Muscle of leg (tissue), 16 donors: ENCODE measurements around the gene LPCAT1. TPM values are rescaled to one million over a fixed set of nuclear protein-coding genes. Genes with fewer than 3 reads are reported as not detected.
"Not testable (repeated sequence)": the region's sequence is repeated elsewhere in the genome, so short reads cannot be mapped to it uniquely, and the experiment has no call there.

ENCODE experiments used
- DNase-seq: peaks from one replicate; pipeline ENCODE4 v3.0.0; 2013
- H3K27ac ChIP-seq: one replicate; pipeline ENCODE4 v1.5.1; 2013; ENCODE audit warnings: mild to moderate bottlenecking, low read length, control low read depth
- H3K27me3 ChIP-seq: one replicate; pipeline ENCODE4 v1.6.1; 2013; ENCODE audit warnings: low read length; ENCODE audit not compliant: control insufficient read depth, insufficient read depth
- H3K36me3 ChIP-seq: one replicate; pipeline ENCODE4 v1.6.1; 2013; ENCODE audit warnings: low read length; ENCODE audit not compliant: control insufficient read depth, insufficient read depth
- H3K4me1 ChIP-seq: one replicate; pipeline ENCODE4 v1.6.1; 2013; ENCODE audit warnings: low read length; ENCODE audit not compliant: control insufficient read depth, insufficient read depth
- H3K4me3 ChIP-seq: one replicate; pipeline ENCODE4 v1.5.1; 2013; ENCODE audit warnings: low read length, control low read depth
- H3K9me3 ChIP-seq: replicated peaks from 2 replicates; pipeline ENCODE4 v1.6.1; 2013; ENCODE audit warnings: low read depth, low read length; ENCODE audit not compliant: control insufficient read depth
- WGBS: methylation state at CpG from one replicate; pipeline ENCODE4 v1.1.5; 2013; ENCODE audit warnings: missing lambda C conversion rate; ENCODE audit not compliant: insufficient coverage; 5-methylcytosine and 5-hydroxymethylcytosine counted together
- long read RNA-seq, 11 donors: transcript quantifications; one replicate each; lab custom pipeline, GENCODE V29; 2026
- polyA plus RNA-seq, 8 donors: library from polyadenylated mRNA; unstranded; fragments of 120-200 nt; gene quantifications; one replicate each; pipeline versions ENCODE4 v1.2.1 to v1.2.3, GENCODE V29; 2013; ENCODE audit warnings: inconsistent platforms in 1 of 8, low replicate concordance in 1 of 8; ENCODE audit not compliant: insufficient read length in 8 of 8, insufficient read depth in 1 of 8
- total RNA-seq: library from RNA; stranded (reverse); fragments of 120-200 nt; gene quantifications from one replicate; pipeline ENCODE4 v1.2.4, GENCODE V29; 2013

LPCAT1 gene
- total RNA-seq (23.6 TPM), polyA plus RNA-seq (10 to 100 TPM; 28.2 to 47.6 (median 34.6) TPM)
- long read RNA-seq, donor 1, partial matches to known transcripts, result 0 of 2 reads
- long read RNA-seq, donor 1, other reads (novel, unspliced or antisense), result 0 of 2 reads
- long read RNA-seq, donor 2, result 0 reads
- long read RNA-seq, donor 3, partial matches to known transcripts, result 0 of 2 reads
- long read RNA-seq, donor 3, other reads (novel, unspliced or antisense), result 0 of 2 reads
- long read RNA-seq, donor 4, partial matches to known transcripts, result 0 of 2 reads
- long read RNA-seq, donor 4, other reads (novel, unspliced or antisense), result 0 of 2 reads
- long read RNA-seq, donor 5, transcript LPCAT1-201 (14 exons, 3,966 nt), result major isoform, 8 of 8 reads
- long read RNA-seq, donor 5, partial matches to known transcripts, result 0 of 8 reads
- long read RNA-seq, donor 5, other reads (novel, unspliced or antisense), result 0 of 8 reads
- long read RNA-seq, donor 6, partial matches to known transcripts, result 0 of 2 reads
- long read RNA-seq, donor 6, other reads (novel, unspliced or antisense), result 0 of 2 reads
- long read RNA-seq, donor 7, transcript LPCAT1-201 (14 exons, 3,966 nt), result major isoform, 5 of 5 reads
- long read RNA-seq, donor 7, partial matches to known transcripts, result 0 of 5 reads
- long read RNA-seq, donor 7, other reads (novel, unspliced or antisense), result 0 of 5 reads
- long read RNA-seq, donor 8, partial matches to known transcripts, result 0 of 1 reads
- long read RNA-seq, donor 8, other reads (novel, unspliced or antisense), result 0 of 1 reads
- long read RNA-seq, donor 9, partial matches to known transcripts, result 0 of 4 reads
- long read RNA-seq, donor 9, other reads (novel, unspliced or antisense), result 0 of 4 reads
- long read RNA-seq, donor 10, partial matches to known transcripts, result 0 of 4 reads
- long read RNA-seq, donor 10, other reads (novel, unspliced or antisense), result 0 of 4 reads
- long read RNA-seq, donor 11, partial matches to known transcripts, result 0 of 1 reads
- long read RNA-seq, donor 11, other reads (novel, unspliced or antisense), result 0 of 1 reads

- peaks cover 12% of the 10 kb centered on the region for H3K36me3 ChIP-seq
- peak within 1 kb of the TSS; percentile 52 for H3K4me3 ChIP-seq
- H3K27ac ChIP-seq, result peak within 1 kb of the TSS; percentile 52
- H3K9me3 ChIP-seq, result no peaks in the 10 kb centered on the region
- no peaks in the 10 kb centered on the region for H3K27me3 ChIP-seq
- peak; percentile 89 for DNase-seq
- 1% methylated on average over 69 of the region's 85 CpGs for WGBS
- peaks cover 26% of the 10 kb centered on the region for H3K4me1 ChIP-seq
Measured at GRCh38 chr5:1523793-1524480, at the start of gene LPCAT1. Gene LPCAT1 (minus strand): TSS chr5:1523960. CDS start chr5:1523844, 116 bp downstream.

- WGBS, result no CpG with 5 or more reads among the region's 7 CpGs
- H3K36me3 ChIP-seq, result peaks cover 14% of the 10 kb centered on the region
- H3K27ac ChIP-seq, H3K4me3 ChIP-seq, DNase-seq, H3K9me3 ChIP-seq, H3K27me3 ChIP-seq, H3K4me1 ChIP-seq: not testable (repeated sequence)
Measured at GRCh38 chr5:1571875-1572274, 48.1 kb upstream of the LPCAT1 start.

GRCh38 chr5:1570975-1571374, 47.2 kb upstream of the LPCAT1 start:
- Histone ChIP-seq H3K36me3 (peaks cover 14% of the 10 kb centered on the region), H3K27me3 (no peaks in the 10 kb centered on the region), H3K4me1 (peaks cover 5% of the 10 kb centered on the region), H3K9me3 (no peaks in the 10 kb centered on the region), H3K27ac (no peak overlapping the region), H3K4me3 (no peak overlapping the region)
- 98% methylated on average over 7 of the region's 10 CpGs for WGBS
- DNase-seq, result no peak

GRCh38 chr5:1568201-1568979, 44.6 kb upstream of the LPCAT1 start:
- 36% methylated on average over 8 of the region's 12 CpGs for WGBS
- Histone ChIP-seq H3K36me3 (peaks cover 10% of the 10 kb centered on the region), H3K9me3 (no peaks in the 10 kb centered on the region), H3K27ac (peak overlapping the region; percentile 67), H3K27me3 (no peaks in the 10 kb centered on the region), H3K4me3 (no peak overlapping the region), H3K4me1 (peaks cover 8% of the 10 kb centered on the region)
- DNase-seq, result peak; percentile 87

- not testable (repeated sequence) for H3K36me3 ChIP-seq, H3K27ac ChIP-seq, H3K4me3 ChIP-seq, H3K27me3 ChIP-seq, DNase-seq, H3K4me1 ChIP-seq, H3K9me3 ChIP-seq
- 71% methylated on average over 7 of the region's 16 CpGs for WGBS
Measured at GRCh38 chr5:1567527-1568200, 43.9 kb upstream of the LPCAT1 start.

- no peak overlapping the region for H3K27ac ChIP-seq
- no peak for DNase-seq
- H3K36me3 ChIP-seq, result peaks cover under 1% of the 10 kb centered on the region
- H3K4me3 ChIP-seq, result no peak overlapping the region
- WGBS, result 76% methylated on average over 22 of the region's 25 CpGs
- peaks cover 8% of the 10 kb centered on the region for H3K4me1 ChIP-seq
- H3K27me3 ChIP-seq, result no peaks in the 10 kb centered on the region
- no peaks in the 10 kb centered on the region for H3K9me3 ChIP-seq
Measured at GRCh38 chr5:1565737-1566734, 42.3 kb upstream of the LPCAT1 start.

- Histone ChIP-seq H3K36me3 (no peaks in the 10 kb centered on the region), H3K27ac (no peak overlapping the region), H3K27me3 (no peaks in the 10 kb centered on the region), H3K4me3 (no peak overlapping the region), H3K9me3 (no peaks in the 10 kb centered on the region), H3K4me1 (peaks cover 8% of the 10 kb centered on the region)
- 83% methylated on average over 15 of the region's 22 CpGs for WGBS
- no peak for DNase-seq
Measured at GRCh38 chr5:1564824-1565736, 41.3 kb upstream of the LPCAT1 start.
